ENCODE data around the gene TGFBR3. TPM values are rescaled to one million over a fixed set of nuclear protein-coding genes. Genes with fewer than 3 reads are reported as not detected.

Gene TGFBR3
- total RNA-seq, 1 experiment from 2014 or later = 4.2 TPM

DNA sequence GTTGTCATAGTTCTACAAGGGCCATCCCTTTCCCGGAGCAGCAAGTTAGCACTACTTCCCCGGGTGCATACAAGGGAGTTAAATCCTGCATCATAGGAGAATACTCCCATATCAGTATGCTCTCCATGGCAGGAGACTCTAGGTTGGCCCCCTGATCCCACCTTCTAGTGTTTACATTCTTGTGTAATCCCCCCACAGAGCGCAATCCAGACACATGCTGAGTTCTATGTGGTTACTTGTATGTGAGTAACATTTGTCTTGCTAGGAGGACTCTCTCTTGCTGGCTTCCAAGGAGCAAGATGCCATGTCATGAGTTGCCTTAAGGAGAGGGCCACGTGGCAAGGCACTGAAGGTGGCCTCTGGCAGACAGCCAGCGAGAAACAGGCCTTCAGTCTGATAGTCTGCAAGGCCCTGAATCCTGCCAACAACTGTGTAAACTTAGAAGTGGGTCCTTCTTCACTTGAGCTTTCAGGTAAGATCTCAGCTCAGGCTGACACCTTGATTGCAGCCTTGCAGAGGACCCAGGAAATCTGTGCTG lies 230.0 kb downstream of the TGFBR3 start:
- Mint-ChIP-seq H3K36me3 (no peaks in the 10 kb centered on the region), H3K27ac (no peak overlapping the region), H3K9me3 (peaks cover 20% of the 10 kb centered on the region), H3K27me3 (ENCODE audit: low read depth) (no peaks in the 10 kb centered on the region), H3K4me1 (peaks cover 7% of the 10 kb centered on the region), H3K4me3 (no peak overlapping the region)
- DNase-seq (ENCODE audit: low spot score) (no peak), ATAC-seq (no peak)
- POLR2A ChIA-PET = no interaction called here
- TF ChIP-seq, protein P1, sequence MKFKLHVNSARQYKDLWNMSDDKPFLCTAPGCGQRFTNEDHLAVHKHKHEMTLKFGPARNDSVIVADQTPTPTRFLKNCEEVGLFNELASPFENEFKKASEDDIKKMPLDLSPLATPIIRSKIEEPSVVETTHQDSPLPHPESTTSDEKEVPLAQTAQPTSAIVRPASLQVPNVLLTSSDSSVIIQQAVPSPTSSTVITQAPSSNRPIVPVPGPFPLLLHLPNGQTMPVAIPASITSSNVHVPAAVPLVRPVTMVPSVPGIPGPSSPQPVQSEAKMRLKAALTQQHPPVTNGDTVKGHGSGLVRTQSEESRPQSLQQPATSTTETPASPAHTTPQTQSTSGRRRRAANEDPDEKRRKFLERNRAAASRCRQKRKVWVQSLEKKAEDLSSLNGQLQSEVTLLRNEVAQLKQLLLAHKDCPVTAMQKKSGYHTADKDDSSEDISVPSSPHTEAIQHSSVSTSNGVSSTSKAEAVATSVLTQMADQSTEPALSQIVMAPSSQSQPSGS (CRISPR knock-in tag; IDR thresholded peaks at IDR 0.05; ENCODE audit: borderline replicate concordance, low read depth) = no peak
- TF ChIP-seq, protein P2, sequence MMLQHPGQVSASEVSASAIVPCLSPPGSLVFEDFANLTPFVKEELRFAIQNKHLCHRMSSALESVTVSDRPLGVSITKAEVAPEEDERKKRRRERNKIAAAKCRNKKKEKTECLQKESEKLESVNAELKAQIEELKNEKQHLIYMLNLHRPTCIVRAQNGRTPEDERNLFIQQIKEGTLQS (CRISPR knock-in tag; conservative IDR thresholded peaks at IDR 0.05) = no peak
- TF ChIP-seq ZNF219 (CRISPR knock-in tag; IDR thresholded peaks at IDR 0.05; ENCODE audit: borderline replicate concordance) (no peak), ZNF121 (CRISPR knock-in tag; IDR thresholded peaks at IDR 0.05) (no peak), IRF2 (CRISPR knock-in tag; IDR thresholded peaks at IDR 0.05; ENCODE audit: borderline replicate concordance, low read depth) (no peak)
- TF ChIP-seq, protein P3, sequence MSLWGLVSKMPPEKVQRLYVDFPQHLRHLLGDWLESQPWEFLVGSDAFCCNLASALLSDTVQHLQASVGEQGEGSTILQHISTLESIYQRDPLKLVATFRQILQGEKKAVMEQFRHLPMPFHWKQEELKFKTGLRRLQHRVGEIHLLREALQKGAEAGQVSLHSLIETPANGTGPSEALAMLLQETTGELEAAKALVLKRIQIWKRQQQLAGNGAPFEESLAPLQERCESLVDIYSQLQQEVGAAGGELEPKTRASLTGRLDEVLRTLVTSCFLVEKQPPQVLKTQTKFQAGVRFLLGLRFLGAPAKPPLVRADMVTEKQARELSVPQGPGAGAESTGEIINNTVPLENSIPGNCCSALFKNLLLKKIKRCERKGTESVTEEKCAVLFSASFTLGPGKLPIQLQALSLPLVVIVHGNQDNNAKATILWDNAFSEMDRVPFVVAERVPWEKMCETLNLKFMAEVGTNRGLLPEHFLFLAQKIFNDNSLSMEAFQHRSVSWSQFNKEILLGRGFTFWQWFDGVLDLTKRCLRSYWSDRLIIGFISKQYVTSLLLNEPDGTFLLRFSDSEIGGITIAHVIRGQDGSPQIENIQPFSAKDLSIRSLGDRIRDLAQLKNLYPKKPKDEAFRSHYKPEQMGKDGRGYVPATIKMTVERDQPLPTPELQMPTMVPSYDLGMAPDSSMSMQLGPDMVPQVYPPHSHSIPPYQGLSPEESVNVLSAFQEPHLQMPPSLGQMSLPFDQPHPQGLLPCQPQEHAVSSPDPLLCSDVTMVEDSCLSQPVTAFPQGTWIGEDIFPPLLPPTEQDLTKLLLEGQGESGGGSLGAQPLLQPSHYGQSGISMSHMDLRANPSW (CRISPR knock-in tag; conservative IDR thresholded peaks at IDR 0.05; ENCODE audit: low read depth) = no peak
- TF ChIP-seq, protein P4, sequence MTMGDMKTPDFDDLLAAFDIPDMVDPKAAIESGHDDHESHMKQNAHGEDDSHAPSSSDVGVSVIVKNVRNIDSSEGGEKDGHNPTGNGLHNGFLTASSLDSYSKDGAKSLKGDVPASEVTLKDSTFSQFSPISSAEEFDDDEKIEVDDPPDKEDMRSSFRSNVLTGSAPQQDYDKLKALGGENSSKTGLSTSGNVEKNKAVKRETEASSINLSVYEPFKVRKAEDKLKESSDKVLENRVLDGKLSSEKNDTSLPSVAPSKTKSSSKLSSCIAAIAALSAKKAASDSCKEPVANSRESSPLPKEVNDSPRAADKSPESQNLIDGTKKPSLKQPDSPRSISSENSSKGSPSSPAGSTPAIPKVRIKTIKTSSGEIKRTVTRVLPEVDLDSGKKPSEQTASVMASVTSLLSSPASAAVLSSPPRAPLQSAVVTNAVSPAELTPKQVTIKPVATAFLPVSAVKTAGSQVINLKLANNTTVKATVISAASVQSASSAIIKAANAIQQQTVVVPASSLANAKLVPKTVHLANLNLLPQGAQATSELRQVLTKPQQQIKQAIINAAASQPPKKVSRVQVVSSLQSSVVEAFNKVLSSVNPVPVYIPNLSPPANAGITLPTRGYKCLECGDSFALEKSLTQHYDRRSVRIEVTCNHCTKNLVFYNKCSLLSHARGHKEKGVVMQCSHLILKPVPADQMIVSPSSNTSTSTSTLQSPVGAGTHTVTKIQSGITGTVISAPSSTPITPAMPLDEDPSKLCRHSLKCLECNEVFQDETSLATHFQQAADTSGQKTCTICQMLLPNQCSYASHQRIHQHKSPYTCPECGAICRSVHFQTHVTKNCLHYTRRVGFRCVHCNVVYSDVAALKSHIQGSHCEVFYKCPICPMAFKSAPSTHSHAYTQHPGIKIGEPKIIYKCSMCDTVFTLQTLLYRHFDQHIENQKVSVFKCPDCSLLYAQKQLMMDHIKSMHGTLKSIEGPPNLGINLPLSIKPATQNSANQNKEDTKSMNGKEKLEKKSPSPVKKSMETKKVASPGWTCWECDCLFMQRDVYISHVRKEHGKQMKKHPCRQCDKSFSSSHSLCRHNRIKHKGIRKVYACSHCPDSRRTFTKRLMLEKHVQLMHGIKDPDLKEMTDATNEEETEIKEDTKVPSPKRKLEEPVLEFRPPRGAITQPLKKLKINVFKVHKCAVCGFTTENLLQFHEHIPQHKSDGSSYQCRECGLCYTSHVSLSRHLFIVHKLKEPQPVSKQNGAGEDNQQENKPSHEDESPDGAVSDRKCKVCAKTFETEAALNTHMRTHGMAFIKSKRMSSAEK (CRISPR knock-in tag; IDR thresholded peaks at IDR 0.05; ENCODE audit: borderline replicate concordance) = no peak
- TF ChIP-seq, protein P5, sequence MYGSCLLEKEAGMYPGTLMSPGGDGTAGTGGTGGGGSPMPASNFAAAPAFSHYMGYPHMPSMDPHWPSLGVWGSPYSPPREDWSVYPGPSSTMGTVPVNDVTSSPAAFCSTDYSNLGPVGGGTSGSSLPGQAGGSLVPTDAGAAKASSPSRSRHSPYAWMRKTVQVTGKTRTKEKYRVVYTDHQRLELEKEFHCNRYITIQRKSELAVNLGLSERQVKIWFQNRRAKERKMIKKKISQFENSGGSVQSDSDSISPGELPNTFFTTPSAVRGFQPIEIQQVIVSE (CRISPR knock-in tag; IDR thresholded peaks at IDR 0.05; ENCODE audit: borderline replicate concordance) = no peak
- TF ChIP-seq, protein P6, sequence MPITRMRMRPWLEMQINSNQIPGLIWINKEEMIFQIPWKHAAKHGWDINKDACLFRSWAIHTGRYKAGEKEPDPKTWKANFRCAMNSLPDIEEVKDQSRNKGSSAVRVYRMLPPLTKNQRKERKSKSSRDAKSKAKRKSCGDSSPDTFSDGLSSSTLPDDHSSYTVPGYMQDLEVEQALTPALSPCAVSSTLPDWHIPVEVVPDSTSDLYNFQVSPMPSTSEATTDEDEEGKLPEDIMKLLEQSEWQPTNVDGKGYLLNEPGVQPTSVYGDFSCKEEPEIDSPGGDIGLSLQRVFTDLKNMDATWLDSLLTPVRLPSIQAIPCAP (CRISPR knock-in tag; IDR thresholded peaks at IDR 0.05) = no peak
- CTCF ChIA-PET = no interaction called here

DNA sequence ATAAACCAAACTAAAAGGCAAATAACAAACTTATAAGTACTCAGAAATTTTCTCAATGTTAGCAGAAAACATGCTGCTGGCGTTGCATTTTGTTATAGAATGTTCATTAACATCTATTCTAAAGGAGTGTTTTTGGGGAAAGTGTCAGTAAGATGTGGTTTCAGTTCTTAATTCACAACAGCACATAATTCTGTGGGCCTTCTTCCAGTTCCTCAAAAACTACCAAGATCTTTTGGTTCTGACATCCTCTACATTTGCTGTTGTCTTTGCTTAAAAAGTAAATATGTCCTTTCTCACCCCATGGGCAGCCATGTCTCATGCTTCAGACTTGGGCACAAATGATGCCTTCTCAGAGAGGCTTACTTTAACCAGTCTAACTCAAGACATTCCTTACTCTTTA lies 232.8 kb downstream of the TGFBR3 start:
- ChIA-PET POLR2A (no interaction called here), CTCF (no interaction called here)
- ATAC-seq (no peak), DNase-seq (ENCODE audit: low spot score) (no peak)
- Mint-ChIP-seq H3K27me3 (ENCODE audit: low read depth) (no peaks in the 10 kb centered on the region), H3K27ac (no peak overlapping the region), H3K9me3 (peaks cover 16% of the 10 kb centered on the region), H3K4me1 (peaks cover 11% of the 10 kb centered on the region), H3K4me3 (no peak overlapping the region), H3K36me3 (no peaks in the 10 kb centered on the region)
- TF ChIP-seq NR3C1 (CRISPR knock-in tag; conservative IDR thresholded peaks at IDR 0.05; ENCODE audit: low read depth) (no peak), TCF7 (CRISPR knock-in tag; IDR thresholded peaks at IDR 0.05; ENCODE audit: low read depth) (no peak), TP53 (CRISPR knock-in tag; IDR thresholded peaks at IDR 0.05) (no peak)
- TF ChIP-seq, protein P7, sequence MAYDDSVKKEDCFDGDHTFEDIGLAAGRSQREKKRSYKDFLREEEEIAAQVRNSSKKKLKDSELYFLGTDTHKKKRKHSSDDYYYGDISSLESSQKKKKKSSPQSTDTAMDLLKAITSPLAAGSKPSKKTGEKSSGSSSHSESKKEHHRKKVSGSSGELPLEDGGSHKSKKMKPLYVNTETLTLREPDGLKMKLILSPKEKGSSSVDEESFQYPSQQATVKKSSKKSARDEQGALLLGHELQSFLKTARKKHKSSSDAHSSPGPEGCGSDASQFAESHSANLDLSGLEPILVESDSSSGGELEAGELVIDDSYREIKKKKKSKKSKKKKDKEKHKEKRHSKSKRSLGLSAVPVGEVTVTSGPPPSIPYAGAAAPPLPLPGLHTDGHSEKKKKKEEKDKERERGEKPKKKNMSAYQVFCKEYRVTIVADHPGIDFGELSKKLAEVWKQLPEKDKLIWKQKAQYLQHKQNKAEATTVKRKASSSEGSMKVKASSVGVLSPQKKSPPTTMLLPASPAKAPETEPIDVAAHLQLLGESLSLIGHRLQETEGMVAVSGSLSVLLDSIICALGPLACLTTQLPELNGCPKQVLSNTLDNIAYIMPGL (CRISPR knock-in tag; IDR thresholded peaks at IDR 0.05) = no peak
- TF ChIP-seq, protein P8, sequence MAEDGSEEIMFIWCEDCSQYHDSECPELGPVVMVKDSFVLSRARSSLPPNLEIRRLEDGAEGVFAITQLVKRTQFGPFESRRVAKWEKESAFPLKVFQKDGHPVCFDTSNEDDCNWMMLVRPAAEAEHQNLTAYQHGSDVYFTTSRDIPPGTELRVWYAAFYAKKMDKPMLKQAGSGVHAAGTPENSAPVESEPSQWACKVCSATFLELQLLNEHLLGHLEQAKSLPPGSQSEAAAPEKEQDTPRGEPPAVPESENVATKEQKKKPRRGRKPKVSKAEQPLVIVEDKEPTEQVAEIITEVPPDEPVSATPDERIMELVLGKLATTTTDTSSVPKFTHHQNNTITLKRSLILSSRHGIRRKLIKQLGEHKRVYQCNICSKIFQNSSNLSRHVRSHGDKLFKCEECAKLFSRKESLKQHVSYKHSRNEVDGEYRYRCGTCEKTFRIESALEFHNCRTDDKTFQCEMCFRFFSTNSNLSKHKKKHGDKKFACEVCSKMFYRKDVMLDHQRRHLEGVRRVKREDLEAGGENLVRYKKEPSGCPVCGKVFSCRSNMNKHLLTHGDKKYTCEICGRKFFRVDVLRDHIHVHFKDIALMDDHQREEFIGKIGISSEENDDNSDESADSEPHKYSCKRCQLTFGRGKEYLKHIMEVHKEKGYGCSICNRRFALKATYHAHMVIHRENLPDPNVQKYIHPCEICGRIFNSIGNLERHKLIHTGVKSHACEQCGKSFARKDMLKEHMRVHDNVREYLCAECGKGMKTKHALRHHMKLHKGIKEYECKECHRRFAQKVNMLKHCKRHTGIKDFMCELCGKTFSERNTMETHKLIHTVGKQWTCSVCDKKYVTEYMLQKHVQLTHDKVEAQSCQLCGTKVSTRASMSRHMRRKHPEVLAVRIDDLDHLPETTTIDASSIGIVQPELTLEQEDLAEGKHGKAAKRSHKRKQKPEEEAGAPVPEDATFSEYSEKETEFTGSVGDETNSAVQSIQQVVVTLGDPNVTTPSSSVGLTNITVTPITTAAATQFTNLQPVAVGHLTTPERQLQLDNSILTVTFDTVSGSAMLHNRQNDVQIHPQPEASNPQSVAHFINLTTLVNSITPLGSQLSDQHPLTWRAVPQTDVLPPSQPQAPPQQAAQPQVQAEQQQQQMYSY (CRISPR knock-in tag; IDR thresholded peaks at IDR 0.05) = no peak
- TF ChIP-seq, protein P9, sequence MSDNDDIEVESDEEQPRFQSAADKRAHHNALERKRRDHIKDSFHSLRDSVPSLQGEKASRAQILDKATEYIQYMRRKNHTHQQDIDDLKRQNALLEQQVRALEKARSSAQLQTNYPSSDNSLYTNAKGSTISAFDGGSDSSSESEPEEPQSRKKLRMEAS (CRISPR knock-in tag; IDR thresholded peaks at IDR 0.05) = no peak
- TF ChIP-seq, protein P10, sequence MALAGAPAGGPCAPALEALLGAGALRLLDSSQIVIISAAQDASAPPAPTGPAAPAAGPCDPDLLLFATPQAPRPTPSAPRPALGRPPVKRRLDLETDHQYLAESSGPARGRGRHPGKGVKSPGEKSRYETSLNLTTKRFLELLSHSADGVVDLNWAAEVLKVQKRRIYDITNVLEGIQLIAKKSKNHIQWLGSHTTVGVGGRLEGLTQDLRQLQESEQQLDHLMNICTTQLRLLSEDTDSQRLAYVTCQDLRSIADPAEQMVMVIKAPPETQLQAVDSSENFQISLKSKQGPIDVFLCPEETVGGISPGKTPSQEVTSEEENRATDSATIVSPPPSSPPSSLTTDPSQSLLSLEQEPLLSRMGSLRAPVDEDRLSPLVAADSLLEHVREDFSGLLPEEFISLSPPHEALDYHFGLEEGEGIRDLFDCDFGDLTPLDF (CRISPR knock-in tag; IDR thresholded peaks at IDR 0.05) = no peak
